ENCODE measurements around the gene ZNF274. TPM values are rescaled to one million over a fixed set of nuclear protein-coding genes. Genes with fewer than 3 reads are reported as not detected.
"Not testable (repeated sequence)": the region's sequence is repeated elsewhere in the genome, so short reads cannot be mapped to it uniquely, and the experiment has no call there.

The ZNF274 gene
- total RNA-seq: 10 to 100 TPM; 22.4 to 23.7 TPM

DNA sequence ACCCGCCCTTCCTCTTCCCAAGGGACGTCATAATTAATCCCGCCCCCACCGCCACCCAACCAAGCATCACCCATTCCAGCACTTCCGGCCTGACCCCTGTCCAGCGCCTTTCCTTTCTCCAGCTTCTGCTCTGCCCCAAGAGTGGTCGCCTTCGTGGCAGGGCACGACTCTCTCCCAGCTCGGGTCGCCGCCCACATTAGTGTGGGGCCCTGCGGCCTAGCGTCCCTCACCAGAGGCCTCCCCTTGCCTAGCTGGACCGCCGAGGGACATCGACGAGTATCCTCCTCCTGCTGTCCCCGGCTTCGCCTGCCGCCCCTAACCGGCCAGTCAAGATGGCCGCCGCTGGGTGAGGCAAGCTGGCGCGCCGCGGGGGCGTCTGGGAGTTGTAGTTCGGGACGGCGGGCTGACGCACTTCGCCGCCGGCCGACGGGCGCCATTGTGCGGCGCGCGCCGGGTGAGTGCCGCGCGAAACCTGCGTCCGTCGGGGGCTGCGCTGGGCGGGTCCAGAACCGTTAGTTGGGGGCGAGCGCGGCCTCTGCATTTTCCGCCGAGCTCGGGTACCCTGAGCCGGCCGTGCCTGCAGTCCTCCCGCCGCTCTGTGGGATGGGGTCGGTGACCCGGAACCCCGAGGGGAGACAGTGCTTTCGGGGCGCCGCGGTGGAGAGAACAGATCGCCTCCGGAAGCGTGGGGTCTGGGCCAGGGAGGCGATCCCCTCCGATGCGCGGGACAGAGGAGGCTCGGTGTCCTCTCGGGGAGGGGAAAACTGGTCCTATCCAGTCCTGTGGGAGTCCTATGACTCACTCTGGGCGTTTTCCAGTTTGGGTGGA, at the start of gene ZNF274:
Gene ZNF274, plus strand, starts transcription at position 73 of the 828 bp plus-strand sequence. CDS start 905 bp downstream, outside the sequence.
- H3K4me3 Mint-ChIP-seq: peak within 1 kb of the TSS; percentile 88
- H3K27me3 Mint-ChIP-seq: no peaks in the 10 kb centered on the region
- CTCF ChIA-PET: interaction anchor here (0.6 to 1.7 kb wide), 4 partner anchors 28 to 401 kb away, joined by 3 to 5 read pairs (median 4); partner anchors contain the start of gene ZBTB45
- peak; percentile 93 for DNase-seq
- POLR2A ChIA-PET: no interaction called here
- H3K27ac Mint-ChIP-seq: peak within 1 kb of the TSS; percentile 100
- peaks cover 72% of the 10 kb centered on the region for H3K36me3 Mint-ChIP-seq (ENCODE audit: low read depth)
- peaks cover 21% of the 10 kb centered on the region for H3K4me1 Mint-ChIP-seq
- peaks cover 38% of the 10 kb centered on the region for H3K9me3 Mint-ChIP-seq

DNA sequence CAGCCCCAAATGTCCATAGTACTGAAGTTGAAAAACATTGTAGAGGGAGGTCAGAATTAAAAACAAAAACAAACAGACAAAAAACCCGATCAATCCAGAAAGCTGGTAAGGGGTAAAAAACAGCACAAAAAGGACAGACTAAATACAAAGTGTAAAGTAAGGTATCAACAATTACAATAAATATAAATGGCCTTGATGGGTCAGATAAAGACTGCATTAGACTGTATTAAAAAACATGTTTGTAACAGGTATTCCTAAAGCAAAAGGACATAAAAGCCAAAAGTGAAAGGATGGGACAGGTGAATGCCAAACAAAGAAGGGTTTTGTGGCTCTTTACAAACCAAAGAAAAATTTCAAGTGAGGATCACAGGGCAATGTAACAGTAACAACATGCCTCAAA, 48.6 kb upstream of the ZNF274 start:
- ChIA-PET POLR2A (no interaction called here), CTCF (no interaction called here)
- no peaks in the 10 kb centered on the region for H3K27me3 Mint-ChIP-seq
- no peak overlapping the region for H3K27ac Mint-ChIP-seq
- H3K4me3 Mint-ChIP-seq: no peak overlapping the region
- no peaks in the 10 kb centered on the region for H3K4me1 Mint-ChIP-seq
- H3K9me3 Mint-ChIP-seq: peaks cover 52% of the 10 kb centered on the region
- DNase-seq: no peak
- peaks cover 73% of the 10 kb centered on the region for H3K36me3 Mint-ChIP-seq (ENCODE audit: low read depth)

DNA sequence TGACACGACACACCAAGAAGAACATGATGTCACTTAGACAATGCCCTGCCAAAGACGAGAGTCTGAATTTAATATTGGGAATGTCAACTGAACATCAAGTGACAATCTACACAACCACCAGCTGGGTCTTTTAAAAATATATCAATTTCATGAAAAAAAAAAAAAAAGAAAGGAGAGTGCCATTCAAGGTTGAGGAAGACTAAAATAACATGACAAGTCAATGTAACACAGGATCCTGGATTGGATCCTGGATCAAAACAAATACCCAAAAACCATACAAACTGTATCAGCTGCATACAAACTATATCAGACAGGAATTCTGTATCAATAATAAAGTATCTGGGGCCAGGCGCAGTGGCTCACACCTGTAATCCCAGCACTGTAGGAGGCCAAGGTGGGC, 37.0 kb upstream of the ZNF274 start:
- no peak overlapping the region for H3K27ac Mint-ChIP-seq
- H3K4me3 Mint-ChIP-seq: no peak overlapping the region
- CTCF ChIA-PET: interaction anchor here (0.6 kb wide), 1 partner anchor 221 kb away, joined by 5 read pairs; no protein-coding TSS in a partner anchor
- H3K27me3 Mint-ChIP-seq: no peaks in the 10 kb centered on the region
- H3K36me3 Mint-ChIP-seq (ENCODE audit: low read depth): peaks cover 39% of the 10 kb centered on the region
- POLR2A ChIA-PET: no interaction called here
- peaks cover 27% of the 10 kb centered on the region for H3K9me3 Mint-ChIP-seq
- H3K4me1 Mint-ChIP-seq: peaks cover 10% of the 10 kb centered on the region
- no peak for DNase-seq

DNA sequence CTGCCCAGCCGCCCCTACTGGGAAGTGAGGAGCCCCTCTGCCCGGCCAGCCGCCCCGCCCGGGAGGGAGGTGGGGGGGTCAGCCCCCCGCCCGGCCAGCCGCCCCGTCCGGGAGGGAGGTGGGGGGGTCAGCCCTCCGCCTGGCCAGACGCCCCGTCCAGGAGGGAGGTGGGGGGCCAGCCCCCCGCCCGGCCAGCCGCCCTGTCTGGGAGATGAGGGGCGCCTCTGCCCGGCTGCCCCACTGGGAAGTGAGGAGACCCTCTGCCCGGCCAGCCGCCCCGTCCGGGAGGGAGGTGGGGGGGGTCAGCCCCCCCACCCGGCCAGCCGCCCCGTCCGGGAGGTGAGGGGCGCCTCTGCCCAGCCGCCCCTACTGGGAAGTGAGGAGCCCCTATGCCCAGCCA, 35.4 kb upstream of the ZNF274 start:
- POLR2A ChIA-PET: not testable (repeated sequence)

DNA sequence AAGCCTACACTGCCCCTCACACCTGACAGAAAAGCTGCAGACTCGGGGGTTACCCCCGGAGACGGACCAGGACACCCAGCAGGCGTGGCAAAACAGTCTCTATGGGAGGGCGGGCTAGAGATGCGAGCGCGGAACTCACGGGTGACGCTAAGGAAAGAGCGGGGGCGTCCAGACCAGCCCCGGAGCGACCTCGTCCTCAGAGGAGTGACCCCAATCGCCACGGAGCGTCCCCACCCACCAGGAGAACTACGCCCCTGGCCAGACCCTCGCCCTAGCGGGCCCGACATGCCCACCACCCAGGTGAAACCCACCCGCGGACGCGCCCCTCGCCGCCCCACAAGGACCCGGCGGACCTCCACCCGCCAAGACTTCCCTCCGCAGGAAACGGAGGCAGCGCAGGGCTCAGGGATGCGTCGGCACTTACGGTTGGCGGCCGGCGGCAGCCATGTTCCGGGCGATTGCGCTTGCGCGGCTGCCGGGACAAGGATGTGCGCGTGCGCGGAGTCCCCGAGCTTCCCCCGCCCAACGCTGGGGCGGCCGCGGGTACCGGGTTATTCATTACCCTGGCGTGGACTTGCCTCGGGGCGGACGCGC, 32.4 kb upstream of the ZNF274 start, which contains the start of gene ZNF329:
Gene ZNF329, minus strand, starts transcription at position 462 of the 594 bp plus-strand sequence. CDS start 21,286 bp downstream, outside the sequence.
- Mint-ChIP-seq H3K27me3 (no peaks in the 10 kb centered on the region), H3K9me3 (peaks cover 26% of the 10 kb centered on the region), H3K4me1 (peaks cover 17% of the 10 kb centered on the region), H3K36me3 (ENCODE audit: low read depth) (peaks cover 24% of the 10 kb centered on the region), H3K27ac (peak within 1 kb of the TSS; percentile 90), H3K4me3 (peak within 1 kb of the TSS; percentile 86)
- CTCF ChIA-PET: interaction anchor here (0.6 kb wide), 1 partner anchor 335 kb away, joined by 5 read pairs; no protein-coding TSS in a partner anchor
- DNase-seq: peak; percentile 88
- POLR2A ChIA-PET: no interaction called here

More for the DNA sequence above, 35.4 kb upstream of the ZNF274 start:
- H3K27ac Mint-ChIP-seq, DNase-seq, CTCF ChIA-PET, H3K4me3 Mint-ChIP-seq, H3K27me3 Mint-ChIP-seq: not testable (repeated sequence)
- Mint-ChIP-seq H3K36me3 (ENCODE audit: low read depth) (peaks cover 32% of the 10 kb centered on the region), H3K4me1 (peaks cover 10% of the 10 kb centered on the region), H3K9me3 (peaks cover 33% of the 10 kb centered on the region)

DNA sequence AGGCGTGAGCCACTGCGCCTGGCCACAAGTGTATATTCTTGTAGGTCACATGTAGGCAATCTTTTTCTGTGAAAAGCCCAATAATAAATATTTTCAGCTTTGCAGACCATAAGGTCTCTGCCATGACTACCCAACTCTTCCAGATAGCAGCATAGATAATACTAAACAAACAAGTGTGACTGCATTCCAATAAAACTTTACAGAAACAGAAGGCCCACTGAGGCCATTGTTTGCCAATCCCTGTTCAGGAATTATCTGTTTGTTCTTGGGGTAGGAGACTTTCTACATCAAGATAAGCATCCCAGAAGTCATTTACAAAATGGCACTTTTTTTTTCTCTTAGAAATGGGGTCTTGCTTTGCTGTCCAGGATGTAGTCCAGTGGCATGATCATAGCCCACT, 29.5 kb upstream of the ZNF274 start:
- CTCF ChIA-PET: no interaction called here
- no peak for DNase-seq
- Mint-ChIP-seq H3K27ac (no peak overlapping the region), H3K27me3 (no peaks in the 10 kb centered on the region), H3K4me3 (peak overlapping the region; percentile 61), H3K4me1 (peaks cover 17% of the 10 kb centered on the region), H3K9me3 (peaks cover 32% of the 10 kb centered on the region), H3K36me3 (ENCODE audit: low read depth) (peaks cover 18% of the 10 kb centered on the region)
- POLR2A ChIA-PET: no interaction called here

DNA sequence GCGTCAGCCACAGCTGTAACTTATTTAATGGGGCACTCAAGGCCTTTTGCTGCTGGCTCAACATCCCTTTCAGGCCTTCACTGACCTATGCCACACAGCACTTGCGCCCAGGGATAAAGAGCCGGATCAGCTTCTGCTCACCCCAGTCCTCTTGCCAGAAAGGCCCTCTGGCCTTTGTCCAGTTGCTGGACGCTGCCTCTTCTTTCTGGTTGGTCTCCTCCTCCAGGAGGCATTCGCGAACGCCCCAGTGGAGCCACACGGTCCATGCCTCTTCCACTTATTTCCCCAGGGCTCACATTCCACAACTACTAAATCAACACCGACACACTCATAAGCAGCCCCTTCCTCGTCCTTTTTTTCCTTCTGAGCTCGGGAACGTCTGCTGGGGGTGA, 28.6 kb upstream of the ZNF274 start:
- H3K4me1 Mint-ChIP-seq: peaks cover 15% of the 10 kb centered on the region
- peak overlapping the region; percentile 61 for H3K4me3 Mint-ChIP-seq
- DNase-seq: no peak
- no peaks in the 10 kb centered on the region for H3K27me3 Mint-ChIP-seq
- peak overlapping the region; percentile 41 for H3K27ac Mint-ChIP-seq
- H3K36me3 Mint-ChIP-seq (ENCODE audit: low read depth): peaks cover 14% of the 10 kb centered on the region
- ChIA-PET CTCF (interaction anchor here (0.5 to 0.9 kb wide), 5 partner anchors 29 to 1598 kb away, joined by 3 to 5 read pairs (median 3); no protein-coding TSS in a partner anchor), POLR2A (no interaction called here)
- H3K9me3 Mint-ChIP-seq: peaks cover 34% of the 10 kb centered on the region

DNA sequence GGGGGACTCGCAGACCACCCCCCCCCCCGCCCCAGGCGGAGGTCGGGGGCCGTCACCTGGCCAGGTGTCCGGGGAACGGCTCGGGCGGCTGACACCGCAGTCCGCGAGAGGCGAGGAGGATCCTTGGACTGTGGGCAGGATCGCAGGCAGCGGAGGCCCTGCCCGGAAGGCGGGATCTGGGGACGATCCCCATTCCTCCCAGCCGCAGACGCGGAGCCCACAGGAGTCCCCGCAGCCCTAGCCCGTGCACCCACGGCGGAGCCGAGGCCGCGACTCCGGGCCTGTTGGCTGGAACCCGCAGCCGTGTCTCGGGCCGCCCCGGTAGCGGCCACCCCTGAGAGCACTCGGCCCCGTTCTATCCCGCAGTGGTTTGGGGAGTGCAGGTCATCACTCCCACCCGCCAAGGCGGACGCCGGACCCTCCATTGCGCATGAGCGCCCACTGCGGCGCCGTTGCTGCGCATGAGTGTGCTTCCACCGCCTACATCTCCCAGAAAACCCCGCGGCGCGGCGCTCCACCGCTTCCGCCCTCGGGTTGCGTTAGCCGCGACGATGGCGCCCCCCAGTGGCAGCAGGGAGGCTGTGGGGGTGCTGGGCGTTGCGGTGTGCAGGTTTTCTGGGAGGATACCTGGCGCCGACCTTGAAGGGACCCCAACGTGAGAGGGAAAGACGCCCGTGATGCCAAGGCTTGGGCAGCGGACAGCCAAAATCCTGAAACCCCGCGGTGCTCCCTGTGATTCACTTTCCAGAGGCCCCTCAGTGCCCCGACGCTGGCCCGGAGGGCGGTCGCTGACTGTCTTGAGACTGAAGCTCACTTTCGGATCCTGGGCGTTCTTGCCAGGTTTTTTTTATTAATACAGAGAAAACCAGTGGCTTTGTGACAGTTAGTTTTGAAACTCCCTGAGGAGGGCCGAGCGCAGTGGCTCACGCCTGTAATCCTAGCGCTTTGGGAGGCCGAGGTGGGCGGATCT, 27.9 kb upstream of the ZNF274 start:
- Mint-ChIP-seq H3K4me3 (peak overlapping the region; percentile 61), H3K4me1 (peaks cover 10% of the 10 kb centered on the region), H3K36me3 (ENCODE audit: low read depth) (peaks cover 9% of the 10 kb centered on the region), H3K9me3 (peaks cover 29% of the 10 kb centered on the region), H3K27ac (peak overlapping the region; percentile 73), H3K27me3 (no peaks in the 10 kb centered on the region)
- CTCF ChIA-PET: interaction anchor here (0.5 to 0.9 kb wide), 8 partner anchors 10 to 1598 kb away, joined by 3 to 5 read pairs (median 3); partner anchors contain the start of gene ZNF274
- POLR2A ChIA-PET: no interaction called here
- peak; percentile 96 for DNase-seq

DNA sequence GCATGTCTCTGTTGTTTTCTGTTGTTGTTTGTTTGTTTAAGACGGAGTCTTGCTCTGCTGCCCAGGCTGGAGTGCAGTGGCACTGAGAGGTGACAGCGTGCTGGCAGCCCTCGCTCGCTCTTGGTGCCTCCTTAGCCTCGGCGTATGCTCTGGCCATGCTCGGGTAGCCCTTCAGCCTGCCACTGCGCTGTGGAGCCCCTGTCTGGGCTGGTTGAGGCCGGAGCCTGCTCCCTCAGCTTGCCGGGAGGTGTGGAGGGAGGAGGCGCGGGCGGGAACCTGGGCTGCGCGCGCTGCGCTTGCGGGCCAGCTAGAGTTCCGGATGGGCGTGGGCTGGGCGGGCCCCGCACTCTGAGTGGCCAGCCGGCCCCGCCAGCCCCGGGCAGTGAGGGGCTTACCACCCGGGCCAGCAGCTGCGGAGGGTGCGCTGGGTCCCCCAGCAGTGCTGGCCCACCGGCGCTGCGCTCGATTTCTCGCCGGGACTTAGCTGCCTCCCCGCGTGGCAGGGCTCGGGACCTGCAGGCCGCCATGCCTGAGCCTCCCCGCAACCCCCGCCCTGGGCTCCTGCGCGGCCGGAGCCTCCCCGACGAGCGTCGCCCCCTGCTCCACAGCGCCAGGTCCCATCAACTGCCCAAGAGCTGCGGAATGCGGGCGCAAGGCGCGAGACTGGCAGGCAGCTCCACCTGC, 25.7 kb upstream of the ZNF274 start:
- Mint-ChIP-seq H3K27ac (no peak overlapping the region), H3K27me3 (no peaks in the 10 kb centered on the region), H3K4me1 (peaks cover 7% of the 10 kb centered on the region), H3K36me3 (ENCODE audit: low read depth) (peaks cover 1% of the 10 kb centered on the region), H3K9me3 (peaks cover 30% of the 10 kb centered on the region), H3K4me3 (no peak overlapping the region)
- ChIA-PET POLR2A (no interaction called here), CTCF (no interaction called here)
- DNase-seq: no peak

DNA sequence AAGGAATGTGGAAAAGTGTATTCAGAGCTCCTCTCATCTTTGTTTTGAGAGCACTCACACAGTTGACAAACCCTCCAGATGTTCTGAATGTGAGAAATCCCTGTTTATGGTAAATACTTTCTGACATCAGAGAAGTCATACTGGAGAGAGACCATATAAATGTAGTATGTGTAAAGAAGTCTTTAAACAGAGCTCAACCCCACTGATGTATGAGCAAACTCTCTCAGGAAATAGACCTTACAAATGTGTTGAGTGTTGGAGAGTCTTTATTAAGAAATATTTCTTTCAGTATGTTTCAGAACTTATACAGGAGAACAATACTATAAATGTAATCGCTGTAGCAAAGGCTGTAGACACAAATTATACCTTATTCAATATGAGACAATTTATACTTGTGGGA, 16.6 kb upstream of the ZNF274 start:
- Mint-ChIP-seq H3K9me3 (peaks cover 51% of the 10 kb centered on the region), H3K4me1 (no peaks in the 10 kb centered on the region), H3K36me3 (ENCODE audit: low read depth) (peaks cover 4% of the 10 kb centered on the region), H3K27ac (no peak overlapping the region), H3K4me3 (no peak overlapping the region), H3K27me3 (no peaks in the 10 kb centered on the region)
- no peak for DNase-seq
- POLR2A ChIA-PET: no interaction called here
- CTCF ChIA-PET: no interaction called here

DNA sequence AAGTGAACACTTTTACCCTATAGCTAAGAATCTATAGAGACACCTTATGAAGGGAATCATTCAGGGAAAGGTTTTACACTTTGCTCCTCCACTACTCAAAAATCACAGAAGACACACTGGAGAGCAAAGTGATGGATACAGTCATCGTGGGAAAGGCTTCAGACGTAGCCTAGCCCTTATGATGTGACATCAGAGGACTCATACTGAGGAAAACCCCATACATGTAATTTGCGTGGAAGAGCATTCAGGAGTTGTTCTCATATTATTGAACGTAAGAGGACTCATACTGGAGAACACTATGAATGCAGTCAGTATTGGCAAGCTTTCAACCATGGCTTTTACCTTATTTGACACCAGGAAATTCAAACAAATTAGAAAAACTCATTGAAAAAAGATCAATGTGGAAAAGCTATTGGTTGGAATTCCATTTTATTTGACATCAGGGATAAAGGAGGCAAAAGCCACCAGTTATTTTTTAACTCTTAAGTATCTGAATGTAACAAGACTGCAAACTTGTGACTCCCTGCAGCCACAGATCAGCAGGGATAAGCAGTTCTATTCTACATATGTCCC, 16.1 kb upstream of the ZNF274 start:
- Mint-ChIP-seq H3K36me3 (ENCODE audit: low read depth) (peaks cover 4% of the 10 kb centered on the region), H3K27me3 (no peaks in the 10 kb centered on the region), H3K9me3 (peaks cover 49% of the 10 kb centered on the region), H3K4me3 (no peak overlapping the region), H3K4me1 (no peaks in the 10 kb centered on the region), H3K27ac (no peak overlapping the region)
- ChIA-PET POLR2A (no interaction called here), CTCF (no interaction called here)
- no peak for DNase-seq

DNA sequence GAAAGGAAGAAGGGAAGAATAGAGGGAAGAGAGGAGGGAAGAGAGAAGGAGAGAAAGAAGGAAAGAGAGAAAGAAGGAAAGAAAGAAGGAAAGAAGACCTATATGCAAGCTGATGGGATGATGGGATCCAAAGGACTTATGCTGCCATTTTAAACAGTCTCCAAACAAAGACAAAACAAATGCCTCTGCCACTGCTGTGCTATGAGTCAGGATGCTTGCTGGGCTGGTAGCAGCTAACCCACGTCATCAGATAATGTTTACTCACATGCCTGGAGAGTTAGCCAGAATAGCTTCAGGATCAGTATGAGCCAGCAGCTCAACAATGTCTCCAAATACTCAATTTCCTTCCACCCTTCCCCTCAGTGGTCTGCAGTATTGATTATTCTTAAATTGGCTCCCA, 12.0 kb upstream of the ZNF274 start:
- ChIA-PET CTCF (interaction anchor here (0.6 kb wide), 1 partner anchor 64 kb away, joined by 4 read pairs; no protein-coding TSS in a partner anchor), POLR2A (no interaction called here)
- Mint-ChIP-seq H3K4me1 (no peaks in the 10 kb centered on the region), H3K9me3 (peaks cover 41% of the 10 kb centered on the region), H3K4me3 (no peak overlapping the region), H3K27ac (no peak overlapping the region), H3K36me3 (ENCODE audit: low read depth) (peaks cover 9% of the 10 kb centered on the region), H3K27me3 (no peaks in the 10 kb centered on the region)
- no peak for DNase-seq

Measured in activated CD4-positive, alpha-beta T cell treated with anti-CD3 and anti-CD28 coated beads, Interleukin-2, amount 10 ng/mL, durations not matched to agents 7 days and 5 days (primary cell).